Spleen (tissue), 7 donors: ENCODE data around the gene NCF4.

Experiments
- POLR2A ChIP-seq, 3 donors: fragments of 450-650 bp; IDR thresholded peaks; one replicate each; pipeline ENCODE4 v1.5.1; 2017; ENCODE audit warnings: antibody characterized with exemption in 3 of 3, mild to moderate bottlenecking in 1 of 3
- POLR2AphosphoS5 ChIP-seq, 3 donors: sonication (generic); formaldehyde crosslinking; IDR thresholded peaks; one replicate each; pipeline ENCODE4 v1.5.1; 2017; ENCODE audit warnings: antibody characterized with exemption in 3 of 3
- TF ChIP-seq, protein P1 (sequence below), 11 experiments: fragments of 200-600 bp in 7 of 11; fragments of 450-650 bp in 4 of 11; sonication (generic) in 4 of 11; IDR thresholded peaks in 8 of 11; conservative IDR thresholded peaks in 3 of 11; 1 replicate in 7 of 11; 2 replicates in 4 of 11; pipeline versions ENCODE4 v1.4.0 to v1.8.0; 2016 to 2021; ENCODE audit warnings: antibody characterized with exemption in 11 of 11, inconsistent platforms in 4 of 11, mild to moderate bottlenecking in 1 of 11
- donor health status: DM: no; HTN: no; CAD: no; lungs with moderate emphysema.
- donor health status: DM: no; HTN: no; CAD: no.
- donor health status: DM: no; HTN: no; CAD: no.

DNA sequence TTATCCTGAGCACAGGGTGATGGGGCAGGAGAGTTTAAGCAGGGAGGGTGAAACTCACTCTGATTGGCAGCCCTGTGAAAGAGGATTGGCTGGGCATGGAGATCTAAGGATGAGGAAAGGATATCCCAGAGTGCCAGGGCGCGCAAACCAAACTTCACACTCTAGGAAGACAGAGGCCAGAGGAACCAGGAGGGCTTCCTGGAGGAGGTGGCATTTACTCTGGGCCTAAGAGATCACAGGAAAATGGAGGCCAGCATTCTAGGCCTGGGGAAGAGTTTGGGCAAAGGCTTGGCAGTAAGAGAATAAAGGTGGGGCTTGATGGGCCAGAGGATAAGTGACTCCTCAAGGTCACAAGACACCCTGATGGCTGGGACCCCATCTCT lies 377 bp upstream of the NCF4 start:
- TF ChIP-seq POLR2A (IDR thresholded peaks at IDR 0.05) (no peak), POLR2AphosphoS5 (IDR thresholded peaks at IDR 0.05) (no peak)
- TF ChIP-seq, protein P1, sequence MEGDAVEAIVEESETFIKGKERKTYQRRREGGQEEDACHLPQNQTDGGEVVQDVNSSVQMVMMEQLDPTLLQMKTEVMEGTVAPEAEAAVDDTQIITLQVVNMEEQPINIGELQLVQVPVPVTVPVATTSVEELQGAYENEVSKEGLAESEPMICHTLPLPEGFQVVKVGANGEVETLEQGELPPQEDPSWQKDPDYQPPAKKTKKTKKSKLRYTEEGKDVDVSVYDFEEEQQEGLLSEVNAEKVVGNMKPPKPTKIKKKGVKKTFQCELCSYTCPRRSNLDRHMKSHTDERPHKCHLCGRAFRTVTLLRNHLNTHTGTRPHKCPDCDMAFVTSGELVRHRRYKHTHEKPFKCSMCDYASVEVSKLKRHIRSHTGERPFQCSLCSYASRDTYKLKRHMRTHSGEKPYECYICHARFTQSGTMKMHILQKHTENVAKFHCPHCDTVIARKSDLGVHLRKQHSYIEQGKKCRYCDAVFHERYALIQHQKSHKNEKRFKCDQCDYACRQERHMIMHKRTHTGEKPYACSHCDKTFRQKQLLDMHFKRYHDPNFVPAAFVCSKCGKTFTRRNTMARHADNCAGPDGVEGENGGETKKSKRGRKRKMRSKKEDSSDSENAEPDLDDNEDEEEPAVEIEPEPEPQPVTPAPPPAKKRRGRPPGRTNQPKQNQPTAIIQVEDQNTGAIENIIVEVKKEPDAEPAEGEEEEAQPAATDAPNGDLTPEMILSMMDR (IDR thresholded peaks at IDR 0.05 in 8 of 11, conservative IDR thresholded peaks at IDR 0.05 in 3 of 11): no peak
